ENCODE data around the gene AHCYL2. TPM values are rescaled to one million over a fixed set of nuclear protein-coding genes. Genes with fewer than 3 reads are reported as not detected.

The AHCYL2 gene
- total RNA-seq, 1 experiment from 2014 or later: 17.0 TPM

GRCh38 chr7:129210256-129210988, 14.4 kb upstream of the AHCYL2 start:
- BruUV-seq (replicated peaks): no TSS peak
- ChIA-PET CTCF (interaction anchor here (0.6 to 5.0 kb wide), 10 partner anchors 12 to 783 kb away, joined by 3 to 45 read pairs (median 3); no protein-coding TSS in a partner anchor), RAD21 (ENCODE audit: low non-redundant PET in 1 of 2, low total read pairs in 2 of 2, uncharacterized antibody in 2 of 2, unreplicated experiment in 2 of 2) (interaction anchor here in 1 of 2 experiments (1.2 to 1.6 kb wide), 2 partner anchors 47 to 119 kb away, joined by 4 to 8 read pairs; no protein-coding TSS in a partner anchor), POLR2A (no interaction called here)
- ATAC-seq (peak; percentile 91), DNase-seq (ENCODE audit: low read depth, low spot score) (no peak)
- no peaks in the 10 kb centered on the region for H3K9me3 ChIP-seq (ENCODE audit: control insufficient read depth in 1 of 2, insufficient read depth in 1 of 2, low read depth in 1 of 2, low read length in 2 of 2)
- TF ChIP-seq EGR1 (IDR thresholded peaks at IDR 0.05; ENCODE audit: low read depth) (no peak), YY1 (IDR thresholded peaks at IDR 0.05; ENCODE audit: extremely low read depth, insufficient replicate concordance, low read depth, low read length) (peak; percentile 45), ZBTB33 (IDR thresholded peaks at IDR 0.05; ENCODE audit: extremely low read depth, insufficient replicate concordance, low read length) (no peak), REST (IDR thresholded peaks at IDR 0.05; ENCODE audit: low read depth) (no peak), SP1 (IDR thresholded peaks at IDR 0.05; ENCODE audit: low read depth) (no peak), FOSL1 (IDR thresholded peaks at IDR 0.05; ENCODE audit: low read depth) (no peak), SRF (IDR thresholded peaks at IDR 0.05; ENCODE audit: low read depth) (no peak), EZH2 (IDR thresholded peaks at IDR 0.05) (no peak), EZH2phosphoT487 (IDR thresholded peaks at IDR 0.05; ENCODE audit: borderline replicate concordance) (no peak), TCF7L2 (IDR thresholded peaks at IDR 0.05; ENCODE audit: borderline replicate concordance, extremely low read depth, insufficient read depth, insufficient read length) (no peak), RAD21 (IDR thresholded peaks at IDR 0.05; ENCODE audit: low read depth) (peak; percentile 90), CEBPB (IDR thresholded peaks at IDR 0.05; ENCODE audit: low read depth) (no peak), CTCF (IDR thresholded peaks at IDR 0.05 in 2 of 3, conservative IDR thresholded peaks at IDR 0.05 in 1 of 3; ENCODE audit: borderline replicate concordance in 1 of 3, insufficient read depth in 1 of 3, low read depth in 2 of 3, low read length in 2 of 3) (peak; percentile 76 to 93 (median 87)), POLR2AphosphoS5 (IDR thresholded peaks at IDR 0.05; ENCODE audit: low read depth, low read length) (no peak), ZFX (IDR thresholded peaks at IDR 0.05) (no peak), ELF1 (IDR thresholded peaks at IDR 0.05; ENCODE audit: borderline replicate concordance, low read depth) (no peak), JUND (IDR thresholded peaks at IDR 0.05) (no peak), POLR2A (IDR thresholded peaks at IDR 0.05; ENCODE audit: borderline replicate concordance, extremely low read depth, insufficient read depth, insufficient read length) (no peak), SIN3A (IDR thresholded peaks at IDR 0.05; ENCODE audit: low read depth) (no peak)
- H3K4me2 ChIP-seq (ENCODE audit: low read length): no peak overlapping the region
- H2AFZ ChIP-seq (ENCODE audit: low read depth, low read length, poor library complexity, severe bottlenecking): no peak overlapping the region
- intact Hi-C loops (cut with micrococcal nuclease): loop anchor here (1.0 to 10.0 kb wide), 4 partner anchors 46 to 783 kb away; no protein-coding TSS in a partner anchor
- H3K4me1 ChIP-seq (ENCODE audit: control insufficient read depth in 1 of 2, insufficient read depth in 2 of 2, low read length in 2 of 2): no peaks in the 10 kb centered on the region
- no peaks in the 10 kb centered on the region for H3K36me3 ChIP-seq (ENCODE audit: control insufficient read depth in 1 of 2, insufficient read depth in 2 of 2, low read length in 2 of 2)
- H3K9ac ChIP-seq (ENCODE audit: low read length): no peak overlapping the region
- H4K20me1 ChIP-seq (ENCODE audit: insufficient read depth): no peaks in the 10 kb centered on the region
- no peak overlapping the region for H3K4me3 ChIP-seq (replicated peaks in 1 of 2; ENCODE audit: low read depth in 1 of 2, low read length in 2 of 2)
- no peak overlapping the region for H3K27ac ChIP-seq (ENCODE audit: low read depth, low read length)
- H3K27me3 ChIP-seq (ENCODE audit: insufficient read depth, low read length): no peaks in the 10 kb centered on the region
- no peaks in the 10 kb centered on the region for H3K9me2 ChIP-seq (ENCODE audit: insufficient read depth)
- H3K79me2 ChIP-seq (ENCODE audit: insufficient read depth, low read length): no peaks in the 10 kb centered on the region

All from HCT116 (cell line).